GM23338 (cell line): ENCODE results near the gene NOVA2.
"Not testable (repeated sequence)": the region's sequence is repeated elsewhere in the genome, so short reads cannot be mapped to it uniquely, and the experiment has no call there.

Experiments
- CREB1 ChIP-seq: fragments of 250-450 bp; sonication (Bioruptor Pico); IDR thresholded peaks from 2 replicates; pipeline ENCODE4 v1.5.0; 2020; ENCODE audit warnings: low read depth, mild to moderate bottlenecking, moderate library complexity
- EZH2 ChIP-seq: fragments of 200-600 bp; sonication (generic); IDR thresholded peaks from one replicate; pipeline ENCODE4 v1.8.0; 2017; ENCODE audit warnings: antibody characterized with exemption, mild to moderate bottlenecking, low read depth; ENCODE audit not compliant: unreplicated experiment
- EZH2phosphoT487 ChIP-seq: fragments of 200-600 bp; sonication (generic); IDR thresholded peaks from one replicate; pipeline ENCODE4 v1.8.1; 2018; ENCODE audit warnings: antibody characterized with exemption; ENCODE audit not compliant: unreplicated experiment
- NANOG ChIP-seq: IDR thresholded peaks from 2 replicates; pipeline ENCODE4 v1.6.1; 2016; ENCODE audit warnings: antibody characterized with exemption, borderline replicate concordance
- POLR2AphosphoS5 ChIP-seq: IDR thresholded peaks from 2 replicates; pipeline ENCODE4 v1.6.1; 2016; ENCODE audit warnings: antibody characterized with exemption, low read depth
- ZNF114 ChIP-seq: fragments of 250-450 bp; sonication (Bioruptor Pico); IDR thresholded peaks from 2 replicates; pipeline ENCODE4 v1.5.0; 2020; ENCODE audit warnings: mild to moderate bottlenecking, moderate library complexity
- TF ChIP-seq, protein P1 (sequence below): IDR thresholded peaks from one replicate; pipeline ENCODE4 v1.6.1; 2018; ENCODE audit warnings: antibody characterized with exemption; ENCODE audit not compliant: unreplicated experiment
- TF ChIP-seq, protein P2 (sequence below), 2 experiments: fragments of 200-600 bp in 1 of 2; sonication (generic) in 1 of 2; conservative IDR thresholded peaks; 2 replicates each; pipeline versions ENCODE4 v1.5.1 to v1.6.1; 2016 to 2017; ENCODE audit warnings: antibody characterized with exemption in 2 of 2, low read depth in 2 of 2, mild to moderate bottlenecking in 2 of 2, moderate library complexity in 1 of 2

DNA sequence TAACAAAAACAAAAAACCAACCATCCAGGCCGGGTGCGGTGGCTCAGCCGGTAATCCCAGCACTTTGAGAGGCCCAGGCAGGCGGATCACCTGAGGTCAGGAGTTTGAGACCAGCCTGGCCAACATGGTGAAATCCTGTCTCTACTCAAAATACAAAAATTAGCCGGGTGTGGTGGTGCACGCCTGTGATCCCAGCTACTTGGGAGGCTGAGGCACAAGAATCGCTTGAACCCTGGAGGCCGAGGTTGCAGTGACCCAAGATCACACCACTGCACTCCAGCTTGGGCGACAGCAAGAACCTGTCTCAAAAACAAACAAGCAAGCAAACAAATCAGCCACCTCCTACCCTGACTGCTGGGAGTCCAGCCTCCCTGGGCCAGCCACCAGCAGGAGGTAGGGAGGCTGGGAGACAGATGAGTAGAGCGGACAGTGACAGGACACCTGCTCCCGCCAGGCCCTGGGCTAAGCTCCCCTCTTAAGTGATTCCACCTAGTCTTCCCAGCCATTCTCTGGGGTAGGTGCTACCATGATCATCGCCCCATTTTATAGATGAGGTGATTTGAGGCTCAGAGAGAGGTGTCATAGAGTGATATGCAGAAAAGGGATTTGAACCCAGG, 77.6 kb downstream of the NOVA2 start:
- TF ChIP-seq, protein P1, sequence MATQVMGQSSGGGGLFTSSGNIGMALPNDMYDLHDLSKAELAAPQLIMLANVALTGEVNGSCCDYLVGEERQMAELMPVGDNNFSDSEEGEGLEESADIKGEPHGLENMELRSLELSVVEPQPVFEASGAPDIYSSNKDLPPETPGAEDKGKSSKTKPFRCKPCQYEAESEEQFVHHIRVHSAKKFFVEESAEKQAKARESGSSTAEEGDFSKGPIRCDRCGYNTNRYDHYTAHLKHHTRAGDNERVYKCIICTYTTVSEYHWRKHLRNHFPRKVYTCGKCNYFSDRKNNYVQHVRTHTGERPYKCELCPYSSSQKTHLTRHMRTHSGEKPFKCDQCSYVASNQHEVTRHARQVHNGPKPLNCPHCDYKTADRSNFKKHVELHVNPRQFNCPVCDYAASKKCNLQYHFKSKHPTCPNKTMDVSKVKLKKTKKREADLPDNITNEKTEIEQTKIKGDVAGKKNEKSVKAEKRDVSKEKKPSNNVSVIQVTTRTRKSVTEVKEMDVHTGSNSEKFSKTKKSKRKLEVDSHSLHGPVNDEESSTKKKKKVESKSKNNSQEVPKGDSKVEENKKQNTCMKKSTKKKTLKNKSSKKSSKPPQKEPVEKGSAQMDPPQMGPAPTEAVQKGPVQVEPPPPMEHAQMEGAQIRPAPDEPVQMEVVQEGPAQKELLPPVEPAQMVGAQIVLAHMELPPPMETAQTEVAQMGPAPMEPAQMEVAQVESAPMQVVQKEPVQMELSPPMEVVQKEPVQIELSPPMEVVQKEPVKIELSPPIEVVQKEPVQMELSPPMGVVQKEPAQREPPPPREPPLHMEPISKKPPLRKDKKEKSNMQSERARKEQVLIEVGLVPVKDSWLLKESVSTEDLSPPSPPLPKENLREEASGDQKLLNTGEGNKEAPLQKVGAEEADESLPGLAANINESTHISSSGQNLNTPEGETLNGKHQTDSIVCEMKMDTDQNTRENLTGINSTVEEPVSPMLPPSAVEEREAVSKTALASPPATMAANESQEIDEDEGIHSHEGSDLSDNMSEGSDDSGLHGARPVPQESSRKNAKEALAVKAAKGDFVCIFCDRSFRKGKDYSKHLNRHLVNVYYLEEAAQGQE = not testable (repeated sequence)
- TF ChIP-seq, protein P2, sequence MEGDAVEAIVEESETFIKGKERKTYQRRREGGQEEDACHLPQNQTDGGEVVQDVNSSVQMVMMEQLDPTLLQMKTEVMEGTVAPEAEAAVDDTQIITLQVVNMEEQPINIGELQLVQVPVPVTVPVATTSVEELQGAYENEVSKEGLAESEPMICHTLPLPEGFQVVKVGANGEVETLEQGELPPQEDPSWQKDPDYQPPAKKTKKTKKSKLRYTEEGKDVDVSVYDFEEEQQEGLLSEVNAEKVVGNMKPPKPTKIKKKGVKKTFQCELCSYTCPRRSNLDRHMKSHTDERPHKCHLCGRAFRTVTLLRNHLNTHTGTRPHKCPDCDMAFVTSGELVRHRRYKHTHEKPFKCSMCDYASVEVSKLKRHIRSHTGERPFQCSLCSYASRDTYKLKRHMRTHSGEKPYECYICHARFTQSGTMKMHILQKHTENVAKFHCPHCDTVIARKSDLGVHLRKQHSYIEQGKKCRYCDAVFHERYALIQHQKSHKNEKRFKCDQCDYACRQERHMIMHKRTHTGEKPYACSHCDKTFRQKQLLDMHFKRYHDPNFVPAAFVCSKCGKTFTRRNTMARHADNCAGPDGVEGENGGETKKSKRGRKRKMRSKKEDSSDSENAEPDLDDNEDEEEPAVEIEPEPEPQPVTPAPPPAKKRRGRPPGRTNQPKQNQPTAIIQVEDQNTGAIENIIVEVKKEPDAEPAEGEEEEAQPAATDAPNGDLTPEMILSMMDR (conservative IDR thresholded peaks at IDR 0.05; ENCODE audit: low read depth in 2 of 2) = not testable (repeated sequence)
- not testable (repeated sequence) for TF ChIP-seq CREB1 (CRISPR knock-in tag); EZH2; POLR2AphosphoS5; NANOG; EZH2phosphoT487; ZNF114
